Mammary epithelial cell (primary cell): ENCODE data around the gene TNFRSF13B.

Experiments used
- EZH2 ChIP-seq: IDR thresholded peaks from 2 replicates; pipeline ENCODE4 v1.6.1; 2012; ENCODE audit warnings: low read length, inconsistent platforms, borderline replicate concordance
- TF ChIP-seq, protein P1 (sequence below), 2 donors: IDR thresholded peaks in 1 of 2; conservative IDR thresholded peaks in 1 of 2; 2 replicates each; pipeline ENCODE4 v1.5.1; 2011 to 2012; ENCODE audit warnings: inconsistent platforms in 2 of 2, low read length in 2 of 2, mild to moderate bottlenecking in 2 of 2, control low read depth in 1 of 2, low read depth in 1 of 2; ENCODE audit not compliant: insufficient read depth in 1 of 2; ENCODE audit errors: extremely low read depth in 1 of 2

DNA sequence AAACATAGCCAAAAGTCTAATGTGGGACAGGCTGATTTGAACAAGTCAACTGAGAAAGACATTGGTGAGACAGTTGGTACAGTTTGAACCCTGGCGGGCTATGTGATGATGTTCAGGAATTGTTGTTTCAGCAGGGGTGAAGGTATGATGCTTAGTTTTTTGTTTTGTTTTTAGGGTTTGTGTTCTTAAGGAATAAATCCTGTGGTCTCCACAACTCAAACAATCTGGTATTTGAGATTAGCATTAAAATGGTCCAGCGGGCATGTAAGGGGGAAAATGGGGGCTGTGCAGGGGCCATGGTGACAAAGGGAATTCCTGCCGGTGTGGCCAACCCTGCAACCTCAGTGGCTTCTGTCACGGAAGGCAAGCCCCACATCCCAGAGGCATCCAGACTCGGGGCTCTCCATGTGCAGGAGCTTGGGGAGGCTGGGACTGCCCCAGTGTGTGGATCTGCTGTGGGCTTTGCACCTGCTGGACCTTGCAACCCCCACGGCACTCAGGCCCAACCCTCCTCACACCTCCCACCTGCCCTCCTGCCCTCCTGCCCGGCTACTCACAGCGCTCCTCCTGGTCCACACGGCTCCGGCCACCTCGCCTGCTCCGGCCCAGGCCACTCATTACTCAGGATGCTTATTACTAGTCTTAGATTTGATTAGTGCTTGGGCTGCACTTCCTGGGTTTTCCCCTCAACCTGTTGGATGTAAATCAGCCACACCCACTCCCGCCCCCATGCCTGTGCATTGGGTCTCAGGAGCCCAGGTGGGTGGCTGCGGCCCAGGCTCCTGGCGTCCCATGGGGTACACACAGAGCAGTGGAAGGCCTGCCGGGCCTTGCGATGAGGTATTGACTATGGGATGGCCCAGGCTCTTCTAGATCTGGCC is at the start of gene TNFRSF13B:
- TF ChIP-seq, protein P1, sequence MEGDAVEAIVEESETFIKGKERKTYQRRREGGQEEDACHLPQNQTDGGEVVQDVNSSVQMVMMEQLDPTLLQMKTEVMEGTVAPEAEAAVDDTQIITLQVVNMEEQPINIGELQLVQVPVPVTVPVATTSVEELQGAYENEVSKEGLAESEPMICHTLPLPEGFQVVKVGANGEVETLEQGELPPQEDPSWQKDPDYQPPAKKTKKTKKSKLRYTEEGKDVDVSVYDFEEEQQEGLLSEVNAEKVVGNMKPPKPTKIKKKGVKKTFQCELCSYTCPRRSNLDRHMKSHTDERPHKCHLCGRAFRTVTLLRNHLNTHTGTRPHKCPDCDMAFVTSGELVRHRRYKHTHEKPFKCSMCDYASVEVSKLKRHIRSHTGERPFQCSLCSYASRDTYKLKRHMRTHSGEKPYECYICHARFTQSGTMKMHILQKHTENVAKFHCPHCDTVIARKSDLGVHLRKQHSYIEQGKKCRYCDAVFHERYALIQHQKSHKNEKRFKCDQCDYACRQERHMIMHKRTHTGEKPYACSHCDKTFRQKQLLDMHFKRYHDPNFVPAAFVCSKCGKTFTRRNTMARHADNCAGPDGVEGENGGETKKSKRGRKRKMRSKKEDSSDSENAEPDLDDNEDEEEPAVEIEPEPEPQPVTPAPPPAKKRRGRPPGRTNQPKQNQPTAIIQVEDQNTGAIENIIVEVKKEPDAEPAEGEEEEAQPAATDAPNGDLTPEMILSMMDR (conservative IDR thresholded peaks at IDR 0.05 in 1 of 2, IDR thresholded peaks at IDR 0.05 in 1 of 2; ENCODE audit: extremely low read depth in 1 of 2, insufficient read depth in 1 of 2, low read depth in 1 of 2, low read length in 2 of 2) = no peak
- no peak for TF ChIP-seq EZH2
